SK-N-MC (cell line): ENCODE measurements around the gene TIMM21.

Experiments used
- EZH2 ChIP-seq: fragments of 200-600 bp; sonication (generic); IDR thresholded peaks from one replicate; pipeline ENCODE4 v1.6.1; 2017; ENCODE audit warnings: antibody characterized with exemption
- POLR2AphosphoS5 ChIP-seq: IDR thresholded peaks from 2 replicates; pipeline ENCODE4 v1.6.1; 2012; ENCODE audit warnings: mild to moderate bottlenecking, low read depth, low read length, borderline replicate concordance

DNA sequence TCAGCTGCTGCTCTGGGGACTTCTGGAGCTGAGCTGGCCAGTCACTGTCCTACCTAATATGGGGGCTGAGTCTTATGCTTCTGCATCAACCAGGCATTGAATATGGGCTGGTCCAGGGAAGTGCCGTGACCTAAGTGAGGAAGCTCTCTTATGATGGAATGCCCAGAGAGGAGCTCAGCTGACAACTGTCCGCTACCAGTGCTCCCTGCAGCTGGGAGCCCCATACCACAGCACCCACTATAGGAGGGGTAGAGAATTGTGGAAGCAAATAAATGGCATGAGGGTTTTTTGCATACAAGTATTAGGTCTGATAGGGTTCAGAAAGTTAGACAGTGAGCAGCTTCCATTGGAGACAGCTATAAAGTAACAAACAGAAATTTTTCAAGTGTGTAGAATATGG, 4.5 kb downstream of the TIMM21 start:
- TF ChIP-seq EZH2: no peak
- TF ChIP-seq POLR2AphosphoS5: no peak
